ENCODE measurements around the gene ZNF385B.
"Not testable (repeated sequence)": the region's sequence is repeated elsewhere in the genome, so short reads cannot be mapped to it uniquely, and the experiment has no call there.

Gene ZNF385B

GRCh38 chr2:179802051-179802882 lies 59.1 kb downstream of the ZNF385B start:
- no peak for DNase-seq (ENCODE audit: low spot score)

GRCh38 chr2:179800776-179801175 lies 60.6 kb downstream of the ZNF385B start:
- DNase-seq (ENCODE audit: low spot score), result no peak

- no peak for DNase-seq (ENCODE audit: low spot score)
Observed at GRCh38 chr2:179796213-179797007, 65.0 kb downstream of the ZNF385B start.

- DNase-seq (ENCODE audit: low spot score), result no peak
Observed at GRCh38 chr2:179793902-179794301, 67.5 kb downstream of the ZNF385B start.

- DNase-seq (ENCODE audit: low spot score), result no peak
Observed at GRCh38 chr2:179793238-179793637, 68.2 kb downstream of the ZNF385B start.

DNA sequence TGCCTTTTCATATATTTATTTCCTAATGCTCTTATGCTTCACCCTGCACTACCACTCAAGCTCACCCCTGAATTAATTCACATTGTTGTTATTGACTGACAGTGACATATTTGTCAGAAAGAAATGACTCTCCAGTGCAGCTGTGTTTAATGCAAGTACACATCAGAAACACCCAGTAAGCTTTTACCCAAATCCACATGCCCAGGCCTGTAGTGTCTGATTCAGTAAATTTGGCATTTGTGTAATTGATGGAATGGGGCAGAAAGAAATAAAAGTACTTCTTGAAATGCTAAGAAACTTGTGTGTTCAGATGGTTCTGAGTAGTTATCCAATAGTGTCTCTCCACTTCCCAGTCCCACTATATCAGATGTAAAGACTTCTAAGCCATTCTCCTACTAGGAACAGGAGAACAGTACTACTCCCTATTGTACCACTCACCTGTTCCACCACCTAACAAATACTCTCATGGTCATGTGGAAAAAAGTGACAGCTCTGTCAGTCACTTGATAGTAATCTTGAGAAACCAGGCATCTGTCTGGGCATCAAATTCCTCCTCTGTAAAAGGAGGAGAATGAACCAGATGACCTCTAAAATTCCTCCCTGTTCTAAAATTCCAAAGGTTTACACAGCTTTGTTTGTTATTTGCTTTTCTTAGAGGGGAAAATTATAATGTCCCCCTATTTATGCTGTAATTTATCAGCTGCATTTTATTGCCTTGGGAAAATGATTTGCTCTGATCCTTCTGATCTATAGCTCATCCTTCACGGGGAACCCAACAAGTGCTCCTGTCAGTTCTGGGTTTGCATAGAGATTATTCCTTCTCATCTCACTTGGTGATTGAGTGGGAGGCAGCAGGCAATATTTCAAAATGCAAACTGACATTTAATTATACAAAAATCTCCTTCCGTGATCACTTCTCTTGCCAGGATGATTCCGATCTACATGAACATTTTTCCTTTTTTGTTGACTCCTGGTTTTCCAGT lies 70.9 kb downstream of the ZNF385B start:
- no peak for DNase-seq (ENCODE audit: low spot score)

GRCh38 chr2:179788104-179788503 lies 73.3 kb downstream of the ZNF385B start:
- DNase-seq (ENCODE audit: low spot score), result no peak

DNA sequence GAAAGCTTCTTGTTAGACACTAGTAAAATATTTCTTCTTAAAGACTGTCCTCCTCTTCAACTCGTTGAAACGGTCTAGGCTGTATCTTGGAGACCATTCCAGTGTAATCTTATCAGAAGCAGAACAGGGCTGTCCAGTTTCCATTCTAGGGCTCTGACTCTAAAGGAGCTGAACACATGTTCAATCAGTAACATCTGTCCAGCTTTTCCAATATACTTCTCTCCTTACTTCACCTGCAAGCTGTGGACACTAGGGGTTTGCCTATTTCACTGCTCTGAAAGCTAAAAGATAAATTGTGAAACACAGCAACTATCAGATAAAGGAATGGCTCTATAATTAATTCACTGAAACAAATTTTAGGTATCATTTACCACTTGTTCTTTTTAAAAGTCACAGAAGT lies 73.8 kb downstream of the ZNF385B start:
- no peak for DNase-seq (ENCODE audit: low spot score)

DNA sequence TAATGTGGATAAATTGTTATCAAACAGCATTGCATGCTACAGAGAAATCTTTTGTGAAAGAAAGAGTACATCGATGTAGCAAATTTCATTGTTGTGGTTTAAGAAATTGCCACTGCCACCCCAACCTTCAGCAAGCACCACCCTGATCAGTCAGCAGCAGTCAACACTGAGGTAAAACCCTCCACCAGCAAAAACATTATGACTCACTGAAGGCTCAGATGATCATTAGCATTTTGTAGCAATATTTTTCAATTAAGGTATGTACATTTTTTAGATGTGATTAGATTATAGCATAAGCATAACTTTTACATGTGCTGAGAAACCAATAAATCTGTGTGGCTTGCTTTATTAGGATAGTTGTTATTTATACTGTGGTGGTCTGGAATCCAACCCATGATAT lies 75.5 kb downstream of the ZNF385B start:
- DNase-seq (ENCODE audit: low spot score), result no peak

- DNase-seq (ENCODE audit: low spot score), result not testable (repeated sequence)
Observed at GRCh38 chr2:179782346-179782745, 79.1 kb downstream of the ZNF385B start.

GRCh38 chr2:179773986-179774385 lies 87.4 kb downstream of the ZNF385B start:
- DNase-seq (ENCODE audit: low spot score), result no peak

GRCh38 chr2:179772346-179772745 lies 89.1 kb downstream of the ZNF385B start:
- no peak for DNase-seq (ENCODE audit: low spot score)

DNA sequence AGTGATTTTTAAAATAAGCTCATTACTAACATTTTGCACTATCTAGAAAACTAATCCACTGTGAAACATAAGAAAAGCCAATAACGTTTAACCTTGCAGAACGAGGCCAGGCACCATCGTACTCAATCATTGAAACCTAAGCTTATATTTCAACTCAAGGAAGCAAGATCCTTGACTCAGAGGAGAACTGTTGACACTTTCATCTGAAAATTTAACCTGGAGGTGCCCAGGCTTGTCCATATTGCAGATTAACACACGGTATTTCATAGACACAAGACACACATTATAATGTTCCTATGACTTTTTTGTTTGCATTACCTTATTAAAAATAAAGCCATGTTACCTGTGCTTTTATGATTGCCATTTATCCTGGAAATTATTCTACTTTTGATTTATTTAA lies 89.6 kb downstream of the ZNF385B start:
- DNase-seq (ENCODE audit: low spot score), result no peak

DNA sequence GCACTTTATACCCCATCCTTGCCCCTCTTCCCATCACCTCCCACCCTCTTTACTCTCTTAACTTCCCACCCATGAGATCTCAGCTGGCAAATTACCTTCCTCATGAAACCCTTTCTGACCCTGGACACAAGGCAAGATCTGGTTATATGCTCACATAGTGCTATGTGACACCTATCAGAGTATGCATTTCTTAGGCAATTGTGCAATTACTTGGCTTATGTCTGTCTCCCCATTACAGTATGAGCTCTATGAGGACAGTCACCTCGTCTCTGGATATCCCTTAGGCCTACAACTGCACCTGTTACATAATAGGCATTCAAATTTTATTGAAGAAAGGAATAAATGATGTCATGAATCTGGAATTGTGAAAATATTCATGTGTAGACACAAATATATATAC lies 91.4 kb downstream of the ZNF385B start:
- DNase-seq (ENCODE audit: low spot score), result no peak

- no peak for DNase-seq (ENCODE audit: low spot score)
Observed at GRCh38 chr2:179769323-179769722, 92.1 kb downstream of the ZNF385B start.

DNA sequence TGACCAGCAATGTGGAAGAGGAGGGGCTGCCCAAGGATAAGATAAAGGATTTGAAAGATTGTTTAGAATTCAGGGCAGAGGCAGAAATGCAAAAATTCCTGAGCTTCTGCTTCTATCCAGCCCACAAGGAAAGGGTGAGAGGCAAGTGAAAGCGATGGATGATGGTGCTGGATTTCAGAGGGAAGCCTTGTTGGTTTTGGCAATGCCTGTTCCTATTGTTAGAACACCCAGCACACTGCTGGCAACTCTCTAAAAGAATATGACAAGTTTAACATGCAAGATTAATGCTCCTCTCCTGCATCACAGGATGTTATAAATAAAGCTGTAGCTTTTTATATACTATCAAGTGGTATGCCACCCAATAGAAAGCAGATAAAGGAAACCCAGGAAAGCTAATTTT lies 92.6 kb downstream of the ZNF385B start:
- DNase-seq (ENCODE audit: low spot score), result no peak

- DNase-seq (ENCODE audit: low spot score), result no peak
Observed at GRCh38 chr2:179765666-179766065, 95.7 kb downstream of the ZNF385B start.

GRCh38 chr2:179764710-179765109 lies 96.7 kb downstream of the ZNF385B start:
- DNase-seq (ENCODE audit: low spot score), result no peak

GRCh38 chr2:179758636-179759035 lies 102.8 kb downstream of the ZNF385B start:
- DNase-seq (ENCODE audit: low spot score), result no peak

- peak; percentile 33 for DNase-seq (ENCODE audit: low spot score)
Observed at GRCh38 chr2:179751163-179751809, 110.1 kb downstream of the ZNF385B start.

GRCh38 chr2:179749210-179749609 lies 112.2 kb downstream of the ZNF385B start:
- no peak for DNase-seq (ENCODE audit: low spot score)

GRCh38 chr2:179746981-179747380 lies 114.4 kb downstream of the ZNF385B start:
- no peak for DNase-seq (ENCODE audit: low spot score)

Data from pons (tissue), 1 donor.